Measurements from ENCODE around the gene TRIM60. TPM values are rescaled to one million over a fixed set of nuclear protein-coding genes. Genes with fewer than 3 reads are reported as not detected.

TRIM60 gene
- total and polyA plus RNA-seq, 2 experiments from 2014 or later, result not detected

DNA sequence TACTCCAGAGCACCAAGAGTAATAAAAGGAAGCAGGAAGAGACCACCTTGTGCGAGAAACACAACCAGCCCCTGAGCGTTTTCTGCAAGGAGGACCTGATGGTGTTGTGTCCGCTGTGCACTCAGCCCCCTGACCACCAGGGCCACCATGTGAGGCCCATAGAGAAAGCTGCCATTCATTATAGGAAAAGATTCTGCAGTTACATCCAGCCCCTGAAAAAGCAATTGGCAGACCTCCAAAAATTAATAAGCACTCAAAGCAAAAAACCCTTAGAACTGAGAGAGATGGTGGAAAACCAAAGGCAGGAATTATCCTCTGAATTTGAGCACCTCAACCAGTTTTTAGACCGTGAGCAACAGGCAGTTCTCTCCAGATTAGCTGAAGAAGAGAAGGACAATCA is 27.6 kb downstream of the TRIM60 start (continued):
- TF ChIP-seq REST (IDR thresholded peaks at IDR 0.05; ENCODE audit: unreplicated experiment), result no peak

DNA sequence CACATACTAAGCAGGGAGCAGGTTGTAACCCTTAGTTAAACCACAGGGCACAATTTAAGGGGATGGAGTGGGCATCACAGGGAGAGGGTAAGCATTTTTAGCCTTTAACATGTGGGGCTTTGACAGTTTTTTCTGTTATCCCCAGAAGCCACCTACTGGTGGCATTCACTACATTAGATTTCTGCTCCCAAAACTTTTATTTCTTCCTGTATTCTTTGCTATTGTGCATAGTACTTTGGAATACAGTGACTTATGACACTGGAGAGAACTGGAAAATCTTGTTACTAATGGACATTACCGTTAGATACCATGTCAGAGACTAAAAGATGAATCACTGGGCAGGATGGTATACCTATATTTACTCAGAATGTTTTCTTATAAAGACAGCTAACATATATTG is 29.1 kb downstream of the TRIM60 start:
- Histone ChIP-seq H3K4me3 (no peak overlapping the region), H4K20me1 (replicated peaks; ENCODE audit: insufficient read depth) (no peaks in the 10 kb centered on the region), H3K27me3 (ENCODE audit: insufficient read depth) (no peaks in the 10 kb centered on the region), H3K27ac (ENCODE audit: low read depth) (no peak overlapping the region), H2AFZ (0 out of 2 replicates have a peak overlapping the region, but pooled peaks have one; percentile 70), H3K79me2 (replicated peaks; ENCODE audit: insufficient read depth) (no peaks in the 10 kb centered on the region), H3K4me2 (no peak overlapping the region), H3K4me1 (ENCODE audit: insufficient read depth) (no peaks in the 10 kb centered on the region), H3F3A (replicated peaks; ENCODE audit: low read depth) (no peaks in the 10 kb centered on the region), H3K9me2 (ENCODE audit: insufficient read depth) (0 out of 2 replicates have a peak, but pooled peaks cover 3% of the 10 kb centered on the region), H3K36me3 (ENCODE audit: insufficient read depth) (no peaks in the 10 kb centered on the region)
- H3K27me3 Mint-ChIP-seq (ENCODE audit: insufficient read depth, low read depth, poor library complexity), result no peaks in the 10 kb centered on the region
- H3K9me3 Mint-ChIP-seq, result no peaks in the 10 kb centered on the region
- no peaks in the 10 kb centered on the region for H3K36me3 Mint-ChIP-seq (ENCODE audit: low read depth)
- peak; percentile 27; the same call in 1 of the 3 replicates for ATAC-seq
- TF ChIP-seq CTCF (conservative IDR thresholded peaks at IDR 0.05; ENCODE audit: low read depth in 2 of 2) (peak; percentile 41 to 43), EZH2 (IDR thresholded peaks at IDR 0.05; ENCODE audit: low read depth, unreplicated experiment) (no peak), CREB1 (CRISPR knock-in tag; IDR thresholded peaks at IDR 0.05; ENCODE audit: low read depth) (no peak)
- H3K4me3 Mint-ChIP-seq, result no peak overlapping the region
- no peaks in the 10 kb centered on the region for H3K4me1 Mint-ChIP-seq
- no peak overlapping the region for H3K27ac Mint-ChIP-seq
- peak; percentile 32 for DNase-seq (ENCODE audit: low spot score)

- H3K9me3 Mint-ChIP-seq, result no peaks in the 10 kb centered on the region
- H3K36me3 ChIP-seq (ENCODE audit: insufficient read depth), result no peaks in the 10 kb centered on the region
- H3K27ac ChIP-seq (ENCODE audit: low read depth), result no peak overlapping the region
- no peak for TF ChIP-seq CTCF (conservative IDR thresholded peaks at IDR 0.05; ENCODE audit: low read depth in 2 of 2)
- no peak for TF ChIP-seq ZNF462 (CRISPR knock-in tag; IDR thresholded peaks at IDR 0.05)
Observed at GRCh38 chr4:165070560-165070959, 38.8 kb downstream of the TRIM60 start.

More at GRCh38 chr4:165070560-165070959, 38.8 kb downstream of the TRIM60 start:
- DNase-seq (ENCODE audit: low spot score) (no peak), ATAC-seq (no peak)
- H3K9me2 ChIP-seq (ENCODE audit: insufficient read depth), result no peaks in the 10 kb centered on the region
- H4K20me1 ChIP-seq (replicated peaks; ENCODE audit: insufficient read depth), result no peaks in the 10 kb centered on the region
- Mint-ChIP-seq H3K27ac (no peak overlapping the region), H3K4me1 (peaks cover 13% of the 10 kb centered on the region), H3K27me3 (ENCODE audit: insufficient read depth, low read depth, poor library complexity) (peaks cover 3% of the 10 kb centered on the region), H3K36me3 (ENCODE audit: low read depth) (no peaks in the 10 kb centered on the region; the same call in 2 of the 3 replicates), H3K4me3 (no peak overlapping the region)
- no peaks in the 10 kb centered on the region for H3K27me3 ChIP-seq (ENCODE audit: insufficient read depth)
- no peak overlapping the region for H3K4me2 ChIP-seq
- H3F3A ChIP-seq (replicated peaks; ENCODE audit: low read depth), result no peaks in the 10 kb centered on the region
- H3K79me2 ChIP-seq (replicated peaks; ENCODE audit: insufficient read depth), result no peaks in the 10 kb centered on the region
- H3K4me3 ChIP-seq, result no peak overlapping the region
- no peaks in the 10 kb centered on the region for H3K4me1 ChIP-seq (ENCODE audit: insufficient read depth)
- no peak overlapping the region for H2AFZ ChIP-seq
